Measurements from ENCODE around the gene RNF123. TPM values are rescaled to one million over a fixed set of nuclear protein-coding genes. Genes with fewer than 3 reads are reported as not detected.
A peak's percentile ranks its signal among the peaks of the same experiment; 100 is the strongest.
"Not testable (repeated sequence)": the region's sequence is repeated elsewhere in the genome, so short reads cannot be mapped to it uniquely, and the experiment has no call there.

RNF123 gene
- total RNA-seq, 1 donor from 2014 or later = 49.9 TPM

GRCh38 chr3:49694409-49695070, 5.2 kb downstream of the RNF123 start:
- H3K27ac Mint-ChIP-seq; H3K4me1 Mint-ChIP-seq (ENCODE audit: unreplicated experiment); H3K36me3 Mint-ChIP-seq; DNase-seq (ENCODE audit: extremely low spot score, unreplicated experiment); H3K4me3 Mint-ChIP-seq; H3K27me3 Mint-ChIP-seq; H3K9me3 Mint-ChIP-seq: not testable (repeated sequence)

GRCh38 chr3:49695350-49696015, 6.1 kb downstream of the RNF123 start:
- H3K27me3 Mint-ChIP-seq, H3K27ac Mint-ChIP-seq: not testable (repeated sequence)

GRCh38 chr3:49699281-49699979, 10.1 kb downstream of the RNF123 start:
- DNase-seq (ENCODE audit: extremely low spot score, unreplicated experiment) = no peak
- Mint-ChIP-seq H3K27me3 (no peaks in the 10 kb centered on the region), H3K4me1 (ENCODE audit: unreplicated experiment) (no peaks in the 10 kb centered on the region), H3K27ac (no peak overlapping the region), H3K36me3 (no peaks in the 10 kb centered on the region), H3K4me3 (no peak overlapping the region), H3K9me3 (no peaks in the 10 kb centered on the region)
- no peak for TF ChIP-seq CTCF (conservative IDR thresholded peaks at IDR 0.05)

More at GRCh38 chr3:49695350-49696015, 6.1 kb downstream of the RNF123 start:
- H3K9me3 Mint-ChIP-seq; H3K4me1 Mint-ChIP-seq (ENCODE audit: unreplicated experiment); H3K4me3 Mint-ChIP-seq; DNase-seq (ENCODE audit: extremely low spot score, unreplicated experiment); H3K36me3 Mint-ChIP-seq: not testable (repeated sequence)

- no peak for TF ChIP-seq CTCF (conservative IDR thresholded peaks at IDR 0.05)
- H3K9me3 Mint-ChIP-seq = no peaks in the 10 kb centered on the region
- no peaks in the 10 kb centered on the region for H3K36me3 Mint-ChIP-seq
- H3K27me3 Mint-ChIP-seq = no peaks in the 10 kb centered on the region
- H3K4me3 Mint-ChIP-seq = no peak overlapping the region
- H3K4me1 Mint-ChIP-seq (ENCODE audit: unreplicated experiment) = no peaks in the 10 kb centered on the region
- DNase-seq (ENCODE audit: extremely low spot score, unreplicated experiment) = no peak
- H3K27ac Mint-ChIP-seq = no peak overlapping the region
These were observed 10.7 kb downstream of the RNF123 start for GRCh38 chr3:49700014-49700413.

GRCh38 chr3:49700453-49701128, 11.2 kb downstream of the RNF123 start:
- no peak for TF ChIP-seq CTCF (conservative IDR thresholded peaks at IDR 0.05)
- Mint-ChIP-seq H3K4me1 (ENCODE audit: unreplicated experiment) (no peaks in the 10 kb centered on the region), H3K4me3 (no peak overlapping the region), H3K9me3 (no peaks in the 10 kb centered on the region), H3K27me3 (no peaks in the 10 kb centered on the region), H3K36me3 (no peaks in the 10 kb centered on the region), H3K27ac (no peak overlapping the region)
- no peak for DNase-seq (ENCODE audit: extremely low spot score, unreplicated experiment)

GRCh38 chr3:49701388-49702077, 12.2 kb downstream of the RNF123 start:
- Mint-ChIP-seq H3K27ac (no peak overlapping the region), H3K4me1 (ENCODE audit: unreplicated experiment) (no peaks in the 10 kb centered on the region), H3K9me3 (no peaks in the 10 kb centered on the region), H3K36me3 (no peaks in the 10 kb centered on the region), H3K4me3 (no peak overlapping the region), H3K27me3 (no peaks in the 10 kb centered on the region)
- peak; percentile 57 for TF ChIP-seq CTCF (conservative IDR thresholded peaks at IDR 0.05)
- no peak for DNase-seq (ENCODE audit: extremely low spot score, unreplicated experiment)

Data from type B pancreatic cell (in vitro differentiated cells).